ENCODE data around the gene DEPDC7.

DNA sequence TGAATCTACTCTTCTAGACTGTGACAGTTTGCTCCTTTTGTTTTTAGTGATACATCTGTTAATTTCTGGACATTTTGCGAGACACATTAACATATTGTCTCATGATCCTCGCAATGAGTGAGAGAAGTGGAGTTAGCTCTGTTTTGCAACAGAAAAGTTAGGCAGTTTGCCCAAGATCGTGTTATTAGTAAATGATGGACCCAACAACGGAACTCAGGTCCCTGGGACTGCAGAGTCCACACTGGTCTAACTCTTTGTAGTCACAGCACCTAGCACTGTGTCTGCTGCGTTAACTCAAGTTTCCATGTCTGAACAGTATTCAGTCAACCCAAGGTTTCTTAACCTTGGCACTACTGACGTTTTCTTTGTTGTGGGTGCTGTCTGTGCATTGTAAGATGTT, 3.2 kb downstream of the DEPDC7 start:
- no peak for TF ChIP-seq POLR2A (conservative IDR thresholded peaks at IDR 0.05)
- TF ChIP-seq ZNF165 (CRISPR knock-in tag; IDR thresholded peaks at IDR 0.05; ENCODE audit: borderline replicate concordance), result no peak
- TF ChIP-seq, protein P1, sequence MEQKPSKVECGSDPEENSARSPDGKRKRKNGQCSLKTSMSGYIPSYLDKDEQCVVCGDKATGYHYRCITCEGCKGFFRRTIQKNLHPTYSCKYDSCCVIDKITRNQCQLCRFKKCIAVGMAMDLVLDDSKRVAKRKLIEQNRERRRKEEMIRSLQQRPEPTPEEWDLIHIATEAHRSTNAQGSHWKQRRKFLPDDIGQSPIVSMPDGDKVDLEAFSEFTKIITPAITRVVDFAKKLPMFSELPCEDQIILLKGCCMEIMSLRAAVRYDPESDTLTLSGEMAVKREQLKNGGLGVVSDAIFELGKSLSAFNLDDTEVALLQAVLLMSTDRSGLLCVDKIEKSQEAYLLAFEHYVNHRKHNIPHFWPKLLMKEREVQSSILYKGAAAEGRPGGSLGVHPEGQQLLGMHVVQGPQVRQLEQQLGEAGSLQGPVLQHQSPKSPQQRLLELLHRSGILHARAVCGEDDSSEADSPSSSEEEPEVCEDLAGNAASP (IDR thresholded peaks at IDR 0.05), result no peak
- no peak for TF ChIP-seq CHD2 (IDR thresholded peaks at IDR 0.05; ENCODE audit: low read depth, low read length)
- no peak for TF ChIP-seq TAF1 (IDR thresholded peaks at IDR 0.05; ENCODE audit: control insufficient read depth, extremely low read depth, insufficient read depth, low read length, severe bottlenecking)
- no peak for TF ChIP-seq ZNF76 (CRISPR knock-in tag; IDR thresholded peaks at IDR 0.05; ENCODE audit: borderline replicate concordance)
- TF ChIP-seq SREBF2 (CRISPR knock-in tag; IDR thresholded peaks at IDR 0.05), result no peak
- TF ChIP-seq XRCC4 (IDR thresholded peaks at IDR 0.05; ENCODE audit: extremely low read depth, insufficient read depth, insufficient read length), result no peak
- TF ChIP-seq RCOR1 (IDR thresholded peaks at IDR 0.05; ENCODE audit: borderline replicate concordance in 1 of 2, low read depth in 2 of 2, low read length in 2 of 2), result no peak
- TF ChIP-seq ADNP (tag; IDR thresholded peaks at IDR 0.05), result no peak
- no peak for TF ChIP-seq KLF6 (CRISPR knock-in tag; IDR thresholded peaks at IDR 0.05; ENCODE audit: borderline replicate concordance)
- no peak for TF ChIP-seq CBX2 (IDR thresholded peaks at IDR 0.05; ENCODE audit: insufficient read depth, low read length, poor library complexity, severe bottlenecking)
- TF ChIP-seq, protein P2, sequence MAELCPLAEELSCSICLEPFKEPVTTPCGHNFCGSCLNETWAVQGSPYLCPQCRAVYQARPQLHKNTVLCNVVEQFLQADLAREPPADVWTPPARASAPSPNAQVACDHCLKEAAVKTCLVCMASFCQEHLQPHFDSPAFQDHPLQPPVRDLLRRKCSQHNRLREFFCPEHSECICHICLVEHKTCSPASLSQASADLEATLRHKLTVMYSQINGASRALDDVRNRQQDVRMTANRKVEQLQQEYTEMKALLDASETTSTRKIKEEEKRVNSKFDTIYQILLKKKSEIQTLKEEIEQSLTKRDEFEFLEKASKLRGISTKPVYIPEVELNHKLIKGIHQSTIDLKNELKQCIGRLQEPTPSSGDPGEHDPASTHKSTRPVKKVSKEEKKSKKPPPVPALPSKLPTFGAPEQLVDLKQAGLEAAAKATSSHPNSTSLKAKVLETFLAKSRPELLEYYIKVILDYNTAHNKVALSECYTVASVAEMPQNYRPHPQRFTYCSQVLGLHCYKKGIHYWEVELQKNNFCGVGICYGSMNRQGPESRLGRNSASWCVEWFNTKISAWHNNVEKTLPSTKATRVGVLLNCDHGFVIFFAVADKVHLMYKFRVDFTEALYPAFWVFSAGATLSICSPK (IDR thresholded peaks at IDR 0.05; ENCODE audit: borderline replicate concordance), result no peak
- TF ChIP-seq MAFG (tag; conservative IDR thresholded peaks at IDR 0.05), result no peak
